A375 (cell line): ENCODE results near the gene NOP10. TPM values are rescaled to one million over a fixed set of nuclear protein-coding genes. Genes with fewer than 3 reads are reported as not detected.

Experiments
- small RNA-seq: library from RNA; depleted of rRNA; stranded (forward); fragments of <200 nt; gene quantifications from one replicate; pipeline ENCODE3, GENCODE V24; 2014
- total RNA-seq: library from RNA; depleted of rRNA; stranded (reverse); fragments of >200 nt; shearing (Covaris generic); gene quantifications from 2 replicates; pipeline ENCODE4 v1.2.3, GENCODE V29; 2014; rRNA removed

Gene NOP10
- total RNA-seq = 103 and 165 TPM in 2 replicates

DNA sequence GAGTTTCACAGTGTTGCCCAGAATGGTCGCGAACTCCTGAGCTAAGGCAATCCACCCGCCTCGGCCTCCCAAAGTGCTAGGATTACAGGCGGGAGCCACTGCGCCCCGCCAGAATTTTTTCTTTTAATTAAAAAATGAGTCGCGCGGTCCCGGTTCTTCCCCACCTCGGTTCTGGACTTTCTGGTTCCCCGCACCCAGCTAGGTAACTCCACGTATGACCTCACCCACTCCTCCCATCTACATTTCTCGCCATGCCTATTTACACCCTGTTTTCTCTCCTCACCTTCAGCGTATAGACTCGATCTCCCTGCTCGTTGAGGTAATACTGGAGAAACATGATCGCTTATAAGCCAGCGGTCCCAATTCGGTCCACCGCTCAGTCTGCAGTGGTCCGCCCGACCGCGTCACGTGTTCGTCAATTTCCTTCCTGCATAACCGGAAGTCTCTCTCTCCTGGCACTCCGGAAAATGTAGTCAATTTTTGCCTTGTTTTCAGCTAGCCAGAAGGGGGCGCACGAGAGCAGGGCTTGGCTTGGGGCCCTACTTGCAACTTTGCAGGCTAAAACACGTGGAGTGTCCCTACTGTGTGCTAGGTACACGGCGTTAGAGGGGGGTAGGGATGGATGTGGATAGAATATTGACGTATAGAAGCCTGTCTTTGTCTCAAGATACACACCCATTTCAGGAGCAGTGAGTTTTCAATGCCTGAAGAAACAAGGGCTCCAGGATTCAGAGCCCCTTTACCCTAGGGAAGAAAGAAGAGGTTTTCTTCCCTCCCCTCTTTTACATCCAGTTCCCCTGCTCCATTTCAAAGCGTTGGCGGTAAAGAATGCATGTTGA, at the start of gene NOP10, which contains the start of gene NUTM1:
TSS of gene NOP10 (minus strand) at position 400 of the 839 bp plus-strand sequence. CDS start at position 337, 63 bp downstream.
TSS of gene NUTM1 (plus strand) at position 579 of the 839 bp plus-strand sequence. CDS start 382 bp downstream, outside the sequence.

DNA sequence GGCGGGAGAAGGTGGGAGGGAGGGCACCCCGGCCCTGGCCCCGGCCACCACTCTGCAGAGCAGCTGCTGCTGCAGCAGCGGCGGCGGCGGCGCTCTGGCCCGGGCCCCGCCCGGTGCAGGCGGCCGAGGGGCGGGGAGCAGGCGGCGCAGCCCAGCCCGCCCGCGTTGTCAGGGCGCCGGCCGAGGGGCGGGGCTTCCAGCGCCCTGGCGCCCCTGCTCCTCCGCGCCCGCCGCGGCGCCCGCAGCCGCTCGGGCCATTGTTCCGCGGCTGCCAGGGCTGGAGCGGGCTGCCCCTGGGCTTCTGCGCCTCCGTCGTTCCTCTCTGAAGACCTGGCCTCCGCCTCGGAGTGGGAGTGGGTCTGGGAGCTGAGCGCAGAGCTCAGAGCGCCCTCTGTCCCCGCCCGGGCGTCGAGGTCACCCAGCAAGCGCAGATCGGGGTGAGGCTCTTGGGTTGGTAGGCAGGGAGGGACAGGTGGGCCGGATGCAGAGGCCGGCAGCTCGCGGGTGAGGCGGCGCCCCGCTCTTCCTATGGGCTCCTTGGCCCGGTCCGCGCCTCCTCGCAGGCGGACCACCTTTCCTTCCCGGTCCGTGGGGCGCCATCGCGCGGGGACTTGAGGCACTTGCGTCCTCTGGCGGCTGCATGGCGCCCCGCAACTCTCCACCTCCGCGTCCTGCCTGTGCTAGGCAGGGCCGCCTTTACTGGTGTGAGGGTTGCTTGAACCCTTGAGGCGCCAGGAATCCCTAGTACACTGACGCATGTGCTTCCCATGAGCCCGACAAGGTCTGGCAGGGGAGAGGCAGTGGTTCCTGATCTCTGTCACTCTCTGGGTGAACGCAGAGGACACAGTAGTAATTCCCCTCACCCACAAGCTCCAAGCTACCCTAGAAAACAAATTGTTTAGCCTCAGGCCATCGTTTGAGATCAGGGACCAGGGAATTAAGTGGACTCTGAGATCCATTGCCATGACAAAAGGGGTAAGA, 24.5 kb upstream of the NOP10 start, which contains the start of gene LPCAT4:
TSS of gene LPCAT4 (minus strand) at position 96 of the 981 bp plus-strand sequence. CDS start 96 bp downstream, outside the sequence.

DNA sequence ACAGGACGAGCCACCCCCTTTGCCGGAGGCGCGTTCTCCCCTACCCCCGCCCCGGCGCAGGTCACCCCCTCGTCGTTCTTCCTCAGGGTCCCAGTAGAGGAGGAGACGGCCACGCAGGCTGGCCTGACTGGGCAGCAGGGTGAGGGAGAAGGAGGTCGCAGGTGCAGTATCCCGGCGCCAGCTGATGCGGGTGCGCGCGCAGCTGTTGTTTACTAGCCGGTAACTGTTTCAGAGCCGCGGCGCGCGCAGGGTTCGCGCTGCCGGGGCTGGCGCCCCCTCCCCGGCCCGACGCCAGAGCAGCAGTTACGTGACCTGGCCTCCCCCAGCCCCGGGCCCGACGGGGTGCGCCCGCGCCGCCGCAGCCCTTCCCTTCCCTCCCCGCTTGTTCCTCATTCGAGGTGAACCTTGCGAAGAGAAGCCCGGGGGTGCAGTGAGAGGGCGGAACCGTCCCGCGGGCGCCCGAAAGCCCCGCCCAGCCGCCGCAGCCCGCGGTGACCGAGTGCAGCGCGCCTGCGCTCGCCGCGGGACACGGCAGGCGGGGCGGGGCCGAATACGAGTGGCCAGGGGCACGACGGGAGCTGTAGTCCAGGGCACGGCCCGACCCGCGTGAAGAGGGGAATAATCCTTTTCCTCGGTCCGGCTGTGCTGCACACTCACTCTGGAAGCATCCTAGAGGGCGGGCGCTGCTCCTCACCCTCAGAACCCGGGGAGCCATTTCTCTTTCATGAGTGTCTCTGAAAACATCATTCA, 5.2 kb downstream of the NOP10 start, which contains the start of gene SLC12A6:
TSS of gene SLC12A6 (minus strand) at position 225 of the 750 bp plus-strand sequence. CDS start 1,101 bp downstream, outside the sequence.

Small RNAs within 50 kb of the gene (small RNA-seq; reads per million reads assigned to genes)
- gene MIR1233-1 (not detected), gene RF00019 (not detected)

Other genes starting within 250 kb of the NOP10 start
- 44.5 and 46.6 TPM in 2 replicates for gene EMC7, start 241.3 kb downstream of the NOP10 start, total RNA-seq
- gene PGBD4, start 241.1 kb downstream of the NOP10 start, total RNA-seq = 2.3 TPM in 2 replicates
- 21.3 and 40.5 TPM in 2 replicates for gene KATNBL1, start 133.0 kb downstream of the NOP10 start, total RNA-seq
- 303 and 398 TPM in 2 replicates for gene EMC4, start 118.1 kb downstream of the NOP10 start, total RNA-seq
- gene SLC12A6, start 5.4 kb downstream of the NOP10 start, total RNA-seq = 6.8 and 6.9 TPM in 2 replicates
- not detected in 2 replicates for gene NUTM1, start 179 bp upstream of the NOP10 start, total RNA-seq
- 10.1 and 13.4 TPM in 2 replicates for gene LPCAT4, start 24.1 kb upstream of the NOP10 start, total RNA-seq
- 28.9 and 38.6 TPM in 2 replicates for gene GOLGA8A, start 94.7 kb upstream of the NOP10 start, total RNA-seq
- gene GOLGA8B, start 240.5 kb upstream of the NOP10 start, total RNA-seq = 44.9 and 54.6 TPM in 2 replicates